BJ (cell line): Measurements from ENCODE around the gene RAB7A. TPM values are rescaled to one million over a fixed set of nuclear protein-coding genes. Genes with fewer than 3 reads are reported as not detected.

Source experiments
- CTCF ChIA-PET: fragments of 350-600 bp; formaldehyde crosslinking; extraction: SDS; loops from one replicate; lab custom pipeline; 2021; ENCODE audit warnings: antibody characterized with exemption, inconsistent platforms; lab: Yijun Ruan, JAX
- POLR2A ChIA-PET: fragments of 300-600 bp; sonication (Branson Sonifier 250); formaldehyde crosslinking; extraction: SDS; loops from one replicate; lab custom pipeline; 2021; ENCODE audit warnings: antibody characterized with exemption; lab: Charles Lee
- DNase-seq: peaks from one replicate; pipeline ENCODE4 v3.0.0-alpha.2; 2011; ENCODE audit warnings: low read depth
- H3K27me3 ChIP-seq: 2 replicates; pipeline ENCODE4 v1.6.0; 2011; ENCODE audit warnings: low read length; ENCODE audit not compliant: control insufficient read depth, insufficient read depth
- H3K36me3 ChIP-seq: 2 replicates; pipeline ENCODE4 v1.5.1; 2011; ENCODE audit warnings: low read length; ENCODE audit not compliant: control insufficient read depth, insufficient read depth
- H3K4me3 ChIP-seq: 2 replicates; pipeline ENCODE4 v1.5.1; 2011; ENCODE audit warnings: low read depth, mild to moderate bottlenecking, control low read depth, low read length
- polyA plus RNA-seq: library from polyadenylated mRNA; depleted of rRNA; stranded (reverse); fragments of >200 nt; gene quantifications from 2 replicates; pipeline ENCODE4 v1.2.3, GENCODE V29; 2011
- TF ChIP-seq, protein P1 (sequence below): IDR thresholded peaks from 2 replicates; pipeline ENCODE4 v1.5.1; 2011; ENCODE audit warnings: low read depth, mild to moderate bottlenecking, control low read depth, inconsistent platforms, low read length, moderate library complexity; ENCODE audit not compliant: insufficient read depth

Gene RAB7A
- polyA plus RNA-seq, 1 experiment, result 202 TPM

DNA sequence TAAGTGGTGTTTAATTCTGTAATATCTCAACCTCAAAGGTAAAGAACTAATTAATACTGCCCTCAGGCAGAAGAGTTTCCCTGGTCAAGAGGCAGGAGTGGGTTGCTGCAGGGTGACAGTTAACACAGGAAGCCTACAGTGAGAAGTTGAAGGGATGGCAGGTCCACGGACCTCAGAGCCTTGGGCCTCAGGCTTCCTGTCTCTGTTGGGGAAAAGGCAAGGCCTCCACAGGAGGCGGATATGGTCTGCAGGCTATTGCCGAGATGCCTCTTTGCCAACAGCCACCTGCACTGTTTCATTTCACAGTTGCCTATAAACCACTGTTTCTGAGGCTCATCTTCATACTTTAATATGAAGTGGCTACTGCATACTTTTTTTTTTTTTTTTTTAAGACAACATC, 42.0 kb upstream of the RAB7A start:
- Histone ChIP-seq H3K27me3 (no peaks in the 10 kb centered on the region), H3K36me3 (no peaks in the 10 kb centered on the region), H3K4me3 (no peak overlapping the region)
- no peak for DNase-seq
- CTCF ChIA-PET, result interaction anchor here (1.7 kb wide), 1 partner anchor 111 kb away, joined by 8 read pairs; no protein-coding TSS in a partner anchor
- POLR2A ChIA-PET, result no interaction called here
- TF ChIP-seq, protein P1, sequence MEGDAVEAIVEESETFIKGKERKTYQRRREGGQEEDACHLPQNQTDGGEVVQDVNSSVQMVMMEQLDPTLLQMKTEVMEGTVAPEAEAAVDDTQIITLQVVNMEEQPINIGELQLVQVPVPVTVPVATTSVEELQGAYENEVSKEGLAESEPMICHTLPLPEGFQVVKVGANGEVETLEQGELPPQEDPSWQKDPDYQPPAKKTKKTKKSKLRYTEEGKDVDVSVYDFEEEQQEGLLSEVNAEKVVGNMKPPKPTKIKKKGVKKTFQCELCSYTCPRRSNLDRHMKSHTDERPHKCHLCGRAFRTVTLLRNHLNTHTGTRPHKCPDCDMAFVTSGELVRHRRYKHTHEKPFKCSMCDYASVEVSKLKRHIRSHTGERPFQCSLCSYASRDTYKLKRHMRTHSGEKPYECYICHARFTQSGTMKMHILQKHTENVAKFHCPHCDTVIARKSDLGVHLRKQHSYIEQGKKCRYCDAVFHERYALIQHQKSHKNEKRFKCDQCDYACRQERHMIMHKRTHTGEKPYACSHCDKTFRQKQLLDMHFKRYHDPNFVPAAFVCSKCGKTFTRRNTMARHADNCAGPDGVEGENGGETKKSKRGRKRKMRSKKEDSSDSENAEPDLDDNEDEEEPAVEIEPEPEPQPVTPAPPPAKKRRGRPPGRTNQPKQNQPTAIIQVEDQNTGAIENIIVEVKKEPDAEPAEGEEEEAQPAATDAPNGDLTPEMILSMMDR, result no peak

DNA sequence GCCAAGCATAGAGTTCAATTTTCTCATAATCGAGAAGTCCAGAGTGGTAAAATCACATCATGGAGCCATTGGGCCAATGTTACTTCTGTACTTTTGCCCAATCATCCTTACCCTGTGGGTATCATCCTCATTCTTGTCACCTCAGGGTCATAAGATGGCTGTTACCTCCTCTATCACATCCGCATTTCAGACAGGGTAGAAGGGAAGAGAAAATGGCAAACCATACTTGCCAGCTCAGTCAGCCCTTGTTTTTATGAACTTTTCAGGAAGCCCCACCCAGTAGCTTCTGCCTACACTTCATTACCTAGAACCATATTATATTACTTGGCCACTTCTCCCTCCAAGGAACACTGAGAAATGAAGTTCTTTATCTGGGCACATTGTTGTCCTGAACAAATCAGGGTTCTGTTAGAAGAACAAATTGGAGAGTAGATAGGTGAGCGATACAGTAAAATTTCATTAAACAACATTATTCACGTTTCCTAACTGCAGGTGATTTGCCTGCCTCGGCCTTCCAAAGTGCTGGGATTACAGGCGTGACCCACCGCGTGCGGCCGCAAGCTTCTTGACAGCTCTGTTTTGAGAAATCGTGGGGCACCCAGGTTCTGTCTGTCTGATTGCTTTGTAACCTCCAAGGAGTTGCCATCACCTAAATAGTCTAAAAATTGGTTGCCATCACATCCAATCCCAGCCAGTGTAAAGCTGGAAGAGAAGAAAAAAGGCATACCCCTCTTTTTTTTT, 40.8 kb upstream of the RAB7A start:
- no peaks in the 10 kb centered on the region for H3K36me3 ChIP-seq
- H3K27me3 ChIP-seq, result no peaks in the 10 kb centered on the region
- CTCF ChIA-PET, result interaction anchor here (1.0 to 1.5 kb wide), 4 partner anchors 16 to 109 kb away, joined by 3 to 4 read pairs (median 4); no protein-coding TSS in a partner anchor
- DNase-seq, result no peak
- TF ChIP-seq, protein P1, result no peak
- no peak overlapping the region for H3K4me3 ChIP-seq
- POLR2A ChIA-PET, result interaction anchor here (0.6 to 0.7 kb wide), 2 partner anchors 9 to 74 kb away, joined by 3 to 9 read pairs; no protein-coding TSS in a partner anchor

DNA sequence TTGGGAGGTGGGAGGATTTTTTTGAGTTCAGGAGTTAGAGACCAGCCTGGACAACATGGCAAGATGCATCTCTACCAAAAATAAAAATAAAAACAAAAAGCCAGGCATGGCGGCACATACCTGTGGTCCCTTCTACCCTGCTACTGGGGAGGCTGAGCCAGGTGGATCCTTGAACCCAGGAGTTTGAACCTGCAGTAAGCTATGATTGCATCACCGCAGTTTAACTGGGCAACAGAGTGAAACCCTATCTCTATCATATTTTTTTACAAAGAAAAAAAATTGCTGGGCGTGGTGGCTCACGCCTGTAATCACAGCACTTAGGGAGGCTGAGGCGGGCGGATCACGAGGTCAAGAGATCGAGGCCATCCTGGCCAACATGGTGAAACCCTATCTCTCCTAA, 39.5 kb upstream of the RAB7A start:
- ChIA-PET CTCF (no interaction called here), POLR2A (no interaction called here)
- no peak for DNase-seq
- Histone ChIP-seq H3K4me3 (no peak overlapping the region), H3K36me3 (no peaks in the 10 kb centered on the region), H3K27me3 (no peaks in the 10 kb centered on the region)
- TF ChIP-seq, protein P1, result no peak

DNA sequence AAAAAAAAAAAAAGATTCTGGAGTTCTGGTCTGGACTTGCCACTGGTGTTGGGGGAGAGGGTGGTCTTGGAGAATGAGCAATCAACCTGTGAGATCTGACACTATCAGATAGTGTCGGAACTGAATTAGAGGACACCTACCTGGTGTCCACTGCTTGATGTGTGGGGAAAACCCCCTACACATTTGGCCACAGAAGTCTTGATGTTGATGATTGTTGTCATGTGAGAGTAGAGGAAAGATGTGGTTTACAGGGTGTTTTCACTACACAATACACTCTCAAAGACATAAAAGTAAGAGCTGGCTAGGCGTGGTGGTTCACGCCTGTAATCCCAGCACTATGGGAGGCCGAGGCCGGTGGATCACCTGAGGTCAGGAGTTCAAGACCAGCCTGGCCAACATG, 36.9 kb upstream of the RAB7A start:
- no peak for DNase-seq

DNA sequence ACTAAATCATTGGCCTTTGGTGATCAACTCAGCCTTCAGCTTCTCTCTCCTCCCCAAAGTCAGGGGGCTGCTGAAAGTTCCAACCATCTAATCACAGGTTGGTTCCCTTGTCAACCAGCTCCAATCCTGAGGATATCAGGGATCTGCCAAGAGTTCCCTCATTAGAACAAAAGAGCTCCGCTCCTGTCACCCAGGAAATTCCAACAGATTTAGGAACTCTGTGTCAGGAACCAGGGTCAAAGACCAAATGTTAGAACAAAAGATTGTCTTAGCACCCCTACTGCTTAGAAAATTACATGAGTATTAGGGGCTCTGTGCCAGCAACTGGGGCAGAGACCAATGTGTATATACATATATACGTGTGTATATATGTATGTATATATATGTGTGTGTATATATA, 32.3 kb upstream of the RAB7A start:
- no peak for DNase-seq
- CTCF ChIA-PET, result interaction anchor here (0.6 to 6.2 kb wide), 2 partner anchors 9 to 12 kb away, joined by 5 to 34 read pairs; no protein-coding TSS in a partner anchor
- TF ChIP-seq, protein P1, result no peak
- H3K4me3 ChIP-seq, result no peak overlapping the region
- H3K36me3 ChIP-seq, result no peaks in the 10 kb centered on the region
- H3K27me3 ChIP-seq, result no peaks in the 10 kb centered on the region; the same call in 1 of the 2 replicates
- POLR2A ChIA-PET, result interaction anchor here (0.6 kb wide), 1 partner anchor 8 kb away, joined by 3 read pairs; no protein-coding TSS in a partner anchor

More for the DNA sequence above, 36.9 kb upstream of the RAB7A start:
- ChIA-PET POLR2A (no interaction called here), CTCF (interaction anchor here (1.5 to 2.3 kb wide), 2 partner anchors 8 to 107 kb away, joined by 8 to 13 read pairs; no protein-coding TSS in a partner anchor)
- Histone ChIP-seq H3K4me3 (no peak overlapping the region), H3K27me3 (no peaks in the 10 kb centered on the region; the same call in 1 of the 2 replicates), H3K36me3 (no peaks in the 10 kb centered on the region)
- TF ChIP-seq, protein P1, result no peak
